Central memory CD8-positive, alpha-beta T cell (primary cell): Measurements from ENCODE around the gene KCTD8.

Experiments
- ATAC-seq: fragments of 150-1000 bp; cut with Tn5 transposase; replicated peaks from 2 replicates; pipeline ENCODE4 v1.10.0; 2022; ENCODE audit warnings: mild to moderate bottlenecking, moderate FRiP score, moderate number of reproducible peaks; ENCODE audit not compliant: poor library complexity, severe bottlenecking; ENCODE audit errors: extremely low read depth
- DNase-seq, 2 donors: peaks; one replicate each; pipeline ENCODE4 v3.0.0; 2021; ENCODE audit warnings: low spot score in 2 of 2
- H3K27ac Mint-ChIP-seq: one replicate; pipeline ENCODE4 v1.8.0; 2022; ENCODE audit warnings: low read depth, mild to moderate bottlenecking, moderate library complexity, mixed read lengths
- H3K27me3 Mint-ChIP-seq: one replicate; pipeline ENCODE4 v1.8.0; 2022; ENCODE audit warnings: mixed read lengths
- H3K36me3 Mint-ChIP-seq: one replicate; pipeline ENCODE4 v1.8.0; 2022; ENCODE audit warnings: mild to moderate bottlenecking, moderate library complexity, mixed read lengths; ENCODE audit not compliant: insufficient read depth
- H3K4me1 Mint-ChIP-seq: one replicate; pipeline ENCODE4 v1.8.0; 2022; ENCODE audit warnings: mixed read lengths
- H3K4me3 Mint-ChIP-seq: one replicate; pipeline ENCODE4 v1.8.0; 2022; ENCODE audit warnings: mild to moderate bottlenecking, moderate library complexity, mixed read lengths
- H3K9me3 Mint-ChIP-seq: one replicate; pipeline ENCODE4 v1.8.0; 2022; ENCODE audit warnings: mixed read lengths

Gene KCTD8

DNA sequence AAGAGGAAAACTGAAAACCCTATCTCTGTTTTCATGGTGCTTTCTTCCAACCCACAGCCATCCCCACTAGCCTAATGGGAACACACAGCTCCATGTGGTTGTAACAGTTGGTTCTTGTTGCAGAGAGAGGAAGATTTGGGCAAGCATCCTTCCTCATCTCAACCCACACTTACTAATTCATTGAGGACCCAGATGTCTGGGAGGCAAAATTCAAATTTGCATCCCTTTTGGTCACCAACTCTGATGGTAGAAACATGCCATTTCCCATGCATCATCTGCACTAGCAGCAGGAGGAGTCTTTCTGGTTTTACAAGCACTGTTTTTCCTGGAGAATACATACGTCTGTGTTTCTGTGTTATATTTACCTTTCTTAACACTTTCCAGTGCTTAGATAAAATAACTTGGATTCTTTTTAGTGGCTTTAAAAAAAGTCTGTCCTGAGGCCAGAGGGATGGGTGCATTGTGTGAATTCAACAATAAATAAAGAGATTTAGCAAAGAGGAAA lies 301.0 kb downstream of the KCTD8 start:
- Mint-ChIP-seq H3K4me3 (no peak overlapping the region), H3K9me3 (peaks cover 18% of the 10 kb centered on the region), H3K27ac (no peak overlapping the region), H3K27me3 (no peaks in the 10 kb centered on the region), H3K4me1 (no peaks in the 10 kb centered on the region), H3K36me3 (no peaks in the 10 kb centered on the region)
- no peak for ATAC-seq
- DNase-seq = no peak

DNA sequence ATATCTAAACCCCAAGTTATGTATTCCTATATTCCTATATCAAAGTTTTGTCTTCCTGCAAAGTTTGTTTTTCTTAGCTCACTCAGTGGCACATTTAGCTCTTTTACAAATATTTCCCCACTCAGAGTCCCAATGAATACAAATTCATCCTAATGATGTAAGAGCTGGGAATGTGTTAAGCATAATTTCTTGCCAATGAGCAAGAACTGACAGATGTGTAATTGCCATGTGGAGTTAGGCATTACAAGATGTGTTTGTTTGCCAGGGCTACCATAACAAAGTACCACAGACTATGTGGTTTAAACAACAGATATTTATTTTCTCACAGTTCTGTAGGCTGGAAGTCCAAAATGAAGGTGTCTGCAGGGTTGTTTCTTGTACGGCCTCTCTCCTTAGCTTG lies 302.1 kb downstream of the KCTD8 start:
- no peaks in the 10 kb centered on the region for H3K4me1 Mint-ChIP-seq
- ATAC-seq = no peak

DNA sequence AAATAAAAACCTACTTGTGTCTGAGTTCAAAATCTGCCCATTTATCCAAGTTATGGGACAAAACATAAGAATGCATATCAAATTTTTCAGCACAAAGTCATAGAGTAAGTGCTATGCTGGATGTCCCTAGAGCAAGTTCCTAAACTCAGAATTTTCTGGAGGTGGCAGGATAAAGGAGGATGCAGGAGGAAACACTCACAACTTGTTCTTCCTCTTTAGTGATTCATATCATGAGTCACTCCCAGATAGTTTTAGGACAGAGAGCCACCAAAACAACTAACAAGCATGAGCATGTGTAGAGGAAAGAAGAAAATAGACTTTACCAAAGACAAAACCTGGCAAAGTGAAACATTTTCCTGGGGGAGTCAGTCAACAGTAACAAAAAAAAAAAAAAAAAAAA lies 302.7 kb downstream of the KCTD8 start:
- H3K4me3 Mint-ChIP-seq = no peak overlapping the region
- no peaks in the 10 kb centered on the region for H3K4me1 Mint-ChIP-seq
- no peak overlapping the region for H3K27ac Mint-ChIP-seq
- H3K27me3 Mint-ChIP-seq = no peaks in the 10 kb centered on the region
- ATAC-seq (no peak), DNase-seq (no peak)
- H3K9me3 Mint-ChIP-seq = peaks cover 21% of the 10 kb centered on the region
- no peaks in the 10 kb centered on the region for H3K36me3 Mint-ChIP-seq

More for the DNA sequence above, 302.1 kb downstream of the KCTD8 start:
- H3K27me3 Mint-ChIP-seq = no peaks in the 10 kb centered on the region
- H3K27ac Mint-ChIP-seq = no peak overlapping the region
- H3K4me3 Mint-ChIP-seq = no peak overlapping the region
- no peak for DNase-seq
- no peaks in the 10 kb centered on the region for H3K36me3 Mint-ChIP-seq
- H3K9me3 Mint-ChIP-seq = peaks cover 19% of the 10 kb centered on the region

DNA sequence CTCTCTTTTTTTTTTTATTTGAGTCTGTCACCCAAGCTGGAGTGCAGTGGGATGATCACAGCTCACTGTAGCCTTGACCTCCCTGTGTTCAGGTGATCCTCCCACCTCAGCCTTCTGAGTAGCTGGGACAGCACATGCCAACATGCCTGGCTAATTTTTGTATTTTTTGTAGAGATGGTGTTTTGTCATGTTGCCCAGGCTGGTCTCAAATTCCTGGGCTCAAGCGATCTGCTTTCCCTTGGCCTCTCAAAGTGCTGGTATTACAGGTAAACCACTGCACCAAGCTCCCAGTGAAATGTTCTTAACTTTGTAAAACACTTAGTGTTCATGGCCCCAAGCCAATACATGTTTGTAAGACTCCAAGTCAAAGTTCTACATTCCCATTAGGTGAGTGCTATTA lies 316.1 kb downstream of the KCTD8 start:
- Mint-ChIP-seq H3K4me3 (no peak overlapping the region), H3K27ac (no peak overlapping the region), H3K9me3 (peaks cover 25% of the 10 kb centered on the region), H3K27me3 (no peaks in the 10 kb centered on the region), H3K36me3 (no peaks in the 10 kb centered on the region), H3K4me1 (no peaks in the 10 kb centered on the region)
- ATAC-seq (no peak), DNase-seq (no peak)
